Measurements from ENCODE around the gene LGALS9B.
"Not testable (repeated sequence)": the region's sequence is repeated elsewhere in the genome, so short reads cannot be mapped to it uniquely, and the experiment has no call there.

LGALS9B gene

DNA sequence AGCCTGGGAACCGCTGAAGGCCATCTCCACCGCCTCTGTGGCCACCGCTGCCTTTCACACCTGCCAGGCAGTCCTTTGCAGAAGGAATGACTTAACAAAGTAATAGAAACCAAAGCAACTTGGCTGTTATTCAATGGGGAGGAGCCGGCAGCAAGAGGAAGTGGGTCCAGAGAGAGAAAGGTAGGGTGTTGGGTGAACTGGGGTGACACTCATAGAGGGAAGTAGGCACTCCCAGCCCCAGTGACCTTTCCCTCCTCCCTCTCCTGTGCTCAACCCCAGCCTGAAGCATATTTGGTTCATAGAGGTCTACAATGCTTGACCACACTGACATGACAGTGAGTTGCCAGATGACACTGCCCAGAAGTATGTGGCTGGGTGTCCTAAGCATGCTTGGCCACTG is at the start of gene LGALS9B:
Gene LGALS9B (minus strand): TSS at position 93 of the 400 bp plus-strand sequence. CDS start 69 bp downstream, at position 24.
- DNase-seq: not testable (repeated sequence)

- DNase-seq: not testable (repeated sequence)
Observed at GRCh38 chr17:20516986-20517385, 49.6 kb upstream of the LGALS9B start.

- DNase-seq: not testable (repeated sequence)
Observed at GRCh38 chr17:20515099-20515498, 47.8 kb upstream of the LGALS9B start.

GRCh38 chr17:20513539-20513938 is 46.2 kb upstream of the LGALS9B start:
- DNase-seq: not testable (repeated sequence)

DNA sequence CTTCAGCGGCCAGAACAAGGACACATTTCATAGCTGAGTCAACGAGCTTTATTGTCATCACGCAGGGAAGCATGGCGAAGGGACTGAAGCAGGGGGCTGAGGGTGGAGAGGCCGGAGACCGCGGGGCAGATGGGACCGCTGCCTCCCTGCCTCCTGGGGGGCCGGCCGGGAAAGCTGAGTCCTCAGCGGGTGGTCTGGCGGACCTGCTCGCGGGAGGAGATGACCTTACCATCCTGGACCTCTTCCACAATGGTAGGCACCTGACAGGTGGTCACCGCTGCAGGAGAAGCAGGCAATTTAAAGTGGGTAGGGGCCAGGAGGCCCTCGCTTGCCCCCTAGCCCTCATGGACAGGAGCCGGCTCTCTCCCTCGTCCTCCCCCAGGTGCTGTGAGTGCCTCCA is 45.0 kb upstream of the LGALS9B start:
- not testable (repeated sequence) for DNase-seq

DNA sequence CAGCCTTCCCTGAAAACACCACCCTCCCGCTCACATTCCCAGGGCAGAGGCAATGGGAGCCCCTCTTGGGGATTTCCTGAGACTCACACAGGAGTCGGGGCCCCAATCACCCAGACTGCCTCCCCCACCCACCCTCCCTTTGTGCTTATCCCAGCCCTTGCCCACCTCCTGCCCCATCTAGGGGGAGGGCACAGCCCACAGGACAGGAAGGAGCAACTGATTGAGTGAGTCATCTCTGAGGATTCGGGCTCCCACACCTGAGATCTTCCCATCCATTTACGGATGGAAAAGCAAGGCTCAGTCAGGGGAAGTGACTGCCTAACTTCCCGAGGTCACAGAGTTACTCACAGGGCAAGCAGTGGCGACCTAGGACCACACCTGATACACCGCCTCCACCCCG is 44.4 kb upstream of the LGALS9B start:
- DNase-seq: not testable (repeated sequence)

DNA sequence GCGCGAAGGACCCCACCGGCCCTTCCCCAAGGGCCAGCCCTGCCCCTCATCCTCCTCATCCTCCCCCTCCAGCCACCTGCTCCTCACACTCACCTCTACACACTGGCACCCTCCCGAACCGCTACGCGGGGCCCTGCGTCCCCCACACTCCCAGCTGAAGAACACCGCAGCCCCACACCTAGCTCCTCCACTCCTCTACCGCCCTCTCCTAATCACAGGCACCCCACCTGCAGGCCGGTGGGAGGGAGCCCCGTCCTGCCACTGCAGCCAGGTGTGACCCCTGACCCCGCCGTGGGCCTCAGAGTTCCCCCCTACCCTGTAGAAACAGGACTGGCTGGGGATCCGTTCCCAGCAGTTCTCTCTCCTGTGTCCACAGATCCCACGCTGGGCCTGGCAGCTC is 38.0 kb upstream of the LGALS9B start:
- not testable (repeated sequence) for DNase-seq

DNA sequence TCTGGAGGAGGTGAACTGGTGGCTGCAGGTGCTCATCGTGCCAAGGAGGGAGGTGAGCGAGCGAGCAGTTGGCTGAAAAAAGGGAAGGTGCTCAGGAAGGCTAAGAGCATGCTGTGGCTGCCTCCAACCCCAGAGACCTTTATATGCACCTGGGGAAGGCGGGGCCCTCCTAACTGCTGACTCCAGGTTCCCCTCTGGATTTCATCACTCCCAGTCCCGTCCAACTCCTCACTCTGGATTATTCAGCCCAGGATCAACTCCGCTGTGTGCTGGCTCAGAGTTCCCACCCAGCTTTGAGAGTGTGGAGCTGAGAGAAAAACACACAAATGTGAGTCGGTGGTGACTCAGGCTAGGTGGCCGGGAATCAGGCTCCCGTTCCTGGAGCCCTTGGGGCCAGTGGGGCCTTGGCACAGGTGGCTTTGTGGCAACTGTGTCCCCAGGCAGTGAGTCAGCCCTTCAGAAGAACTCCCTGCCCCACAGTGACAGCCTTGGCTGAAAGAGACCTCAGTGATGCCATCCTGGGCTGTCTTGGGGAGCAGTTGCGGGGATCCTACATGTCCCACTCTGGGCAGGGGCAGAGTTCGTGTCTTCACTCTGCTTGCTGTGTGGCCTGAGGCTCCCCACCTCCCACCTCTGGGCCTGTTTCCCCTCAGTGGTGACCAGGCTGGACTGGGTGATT is 37.2 kb upstream of the LGALS9B start:
- DNase-seq: not testable (repeated sequence)

- DNase-seq: not testable (repeated sequence)
Observed at GRCh38 chr17:20501896-20502295, 34.6 kb upstream of the LGALS9B start.

DNA sequence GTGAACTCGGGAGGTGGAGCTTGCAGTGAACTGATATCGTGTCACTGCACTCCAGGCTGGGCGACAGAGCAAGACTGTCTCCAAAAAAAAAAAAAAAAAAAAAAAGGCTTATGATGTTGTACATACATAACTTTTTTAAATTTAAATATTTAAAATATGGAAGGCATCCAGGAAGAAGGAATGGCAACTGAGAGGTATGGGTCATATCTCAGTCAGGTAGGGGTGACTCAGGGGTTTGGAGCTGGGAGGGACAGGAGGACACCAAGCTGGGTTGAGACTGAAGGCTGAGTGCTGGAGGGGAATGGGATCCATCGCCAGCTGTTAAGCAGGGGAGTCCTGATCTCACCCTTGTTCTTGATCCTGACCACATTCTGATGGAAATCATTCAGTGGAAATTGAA is 33.0 kb upstream of the LGALS9B start:
- DNase-seq: not testable (repeated sequence)

DNA sequence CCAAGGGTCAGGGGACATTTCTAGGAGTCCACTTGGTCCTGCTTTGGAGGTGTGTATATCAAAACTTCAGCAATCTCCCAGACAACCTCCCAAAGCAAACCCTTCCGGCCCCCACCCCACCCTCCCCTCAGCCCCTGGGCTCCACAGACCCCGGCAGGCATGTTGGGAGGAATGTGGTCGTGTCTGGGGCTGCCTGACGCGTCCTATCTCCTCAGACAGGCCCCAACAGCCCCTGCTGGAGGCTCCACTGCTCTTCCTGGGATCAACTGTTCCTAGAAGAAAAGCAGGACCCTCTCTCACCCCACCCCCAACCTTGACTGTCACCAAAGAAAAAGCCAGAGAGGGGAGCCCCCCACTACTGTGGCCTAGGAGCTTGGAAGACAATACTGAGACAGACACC is 28.1 kb upstream of the LGALS9B start:
- DNase-seq: not testable (repeated sequence)

DNA sequence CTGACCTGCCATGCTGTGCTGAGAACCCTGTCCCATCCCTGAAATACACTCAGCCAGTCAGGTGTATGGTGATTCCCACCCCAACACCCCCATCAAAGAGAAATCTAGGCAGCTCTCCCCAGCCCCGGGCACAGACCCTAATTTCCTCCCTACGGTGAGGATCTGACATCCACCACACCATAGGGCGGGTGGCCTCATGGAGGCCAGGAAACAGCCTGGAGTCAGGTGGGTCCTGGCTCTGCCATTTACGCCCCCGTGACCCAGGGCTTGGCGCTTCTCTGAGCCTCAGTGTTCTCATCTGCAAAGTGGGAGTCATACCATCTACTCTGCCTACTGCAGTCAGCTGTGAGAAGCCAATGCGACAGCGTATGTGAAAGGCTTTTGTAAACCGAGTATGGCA is 27.4 kb upstream of the LGALS9B start:
- DNase-seq: not testable (repeated sequence)

DNA sequence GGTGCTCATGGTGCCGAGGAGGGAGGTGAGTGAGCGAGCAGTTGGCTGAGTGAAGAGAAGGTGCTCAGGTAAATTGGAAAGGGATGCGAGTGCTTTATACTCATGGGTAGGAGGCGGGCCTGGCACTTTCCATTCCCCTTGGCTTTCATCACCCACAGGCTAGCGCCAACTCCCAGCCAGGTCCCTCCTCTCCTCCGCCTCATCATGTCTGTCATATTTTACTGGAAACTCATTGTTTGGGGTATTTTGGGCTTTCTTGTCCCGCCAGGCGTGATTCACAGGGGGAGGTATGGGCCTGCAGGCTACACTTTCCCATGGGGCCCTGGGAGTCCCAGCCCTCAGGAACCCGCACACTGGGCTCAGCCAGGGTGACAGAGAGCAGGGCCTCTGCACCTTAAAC is 26.8 kb upstream of the LGALS9B start:
- DNase-seq: not testable (repeated sequence)

GRCh38 chr17:20492971-20493370 is 25.6 kb upstream of the LGALS9B start:
- DNase-seq: not testable (repeated sequence)

GRCh38 chr17:20492099-20492498 is 24.8 kb upstream of the LGALS9B start:
- DNase-seq: not testable (repeated sequence)

GRCh38 chr17:20484930-20485329 is 17.6 kb upstream of the LGALS9B start:
- not testable (repeated sequence) for DNase-seq

GRCh38 chr17:20479889-20480591 is 12.7 kb upstream of the LGALS9B start:
- not testable (repeated sequence) for DNase-seq

DNA sequence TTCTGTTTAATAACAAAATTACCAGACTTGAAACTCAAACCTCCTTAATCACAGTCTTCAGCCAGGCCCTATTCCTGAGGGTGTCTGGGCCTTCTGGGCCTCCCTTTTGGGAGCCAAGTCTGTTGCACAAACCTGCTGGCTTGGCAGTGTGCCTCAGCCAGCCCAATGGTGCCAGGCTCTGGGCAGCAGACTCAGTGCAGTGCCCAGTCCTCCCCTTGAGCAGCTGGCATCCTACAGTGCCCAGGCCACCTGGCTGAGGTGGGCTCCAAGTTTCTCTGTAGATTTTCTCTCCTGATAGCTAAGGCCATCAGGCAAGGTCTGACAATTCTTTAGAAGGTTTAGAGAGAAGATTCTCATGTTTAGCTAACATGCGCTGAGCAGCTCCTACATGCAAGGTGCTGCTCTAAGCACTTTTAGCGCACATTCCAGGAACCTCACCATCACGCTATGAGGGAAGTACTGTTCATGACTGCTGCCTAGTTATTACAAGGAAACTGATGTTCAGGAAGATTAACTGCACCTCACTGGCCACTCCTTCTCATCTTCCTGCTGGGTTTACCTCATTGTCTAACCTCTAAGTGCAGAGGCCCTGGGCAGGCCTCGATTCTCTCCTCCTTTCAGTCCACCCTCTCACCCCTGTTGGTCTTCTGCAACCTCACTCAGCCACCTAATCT is 10.2 kb upstream of the LGALS9B start:
- DNase-seq: not testable (repeated sequence)

- not testable (repeated sequence) for DNase-seq
Observed at GRCh38 chr17:20475137-20475831, 7.9 kb upstream of the LGALS9B start.

DNA sequence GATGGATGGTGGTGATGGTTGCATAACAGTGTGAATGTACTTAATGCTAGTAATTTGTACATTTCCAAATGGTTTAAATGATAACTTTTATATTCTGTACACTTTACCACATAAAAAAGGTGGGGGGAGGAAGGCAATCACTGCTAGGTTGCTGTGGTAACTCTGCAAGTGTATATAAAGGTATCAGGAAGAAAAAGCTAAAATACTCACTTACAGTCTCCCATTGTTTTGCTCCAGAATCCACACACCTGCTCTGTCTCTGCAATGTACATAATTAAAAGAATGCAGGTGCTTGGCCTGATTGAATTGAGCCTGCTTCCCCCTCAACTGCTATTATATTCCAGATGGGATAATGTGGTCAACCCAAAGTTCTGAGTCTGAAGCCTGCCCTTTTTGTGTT is 6.7 kb upstream of the LGALS9B start:
- not testable (repeated sequence) for DNase-seq

GRCh38 chr17:20469946-20470345 is 2.6 kb upstream of the LGALS9B start:
- not testable (repeated sequence) for DNase-seq

GRCh38 chr17:20469107-20469506 is 1.8 kb upstream of the LGALS9B start:
- DNase-seq: not testable (repeated sequence)

- DNase-seq: not testable (repeated sequence)
Observed at GRCh38 chr17:20466999-20467398, 340 bp downstream of the LGALS9B start.
